ENCODE results near the gene SORCS1.

DNA sequence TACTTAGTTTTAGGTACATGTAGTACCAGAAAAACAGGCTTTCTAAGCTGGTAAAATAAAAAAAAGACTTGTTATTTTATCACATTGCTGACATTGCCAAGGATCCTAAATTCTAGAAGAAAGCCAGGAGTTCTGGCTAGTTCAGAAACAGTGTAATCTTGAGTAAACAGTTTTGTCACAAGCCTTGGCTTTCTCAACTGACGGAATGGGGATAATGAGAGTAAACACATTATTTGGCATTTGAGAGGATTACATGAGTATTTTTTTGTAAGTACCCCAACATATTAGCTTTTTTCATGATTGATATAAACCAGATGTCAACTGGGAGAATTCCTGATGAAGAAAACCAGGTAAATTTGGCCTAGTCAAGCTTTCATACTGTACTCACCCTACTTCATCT, 269.8 kb downstream of the SORCS1 start:
- TF ChIP-seq, protein P1, sequence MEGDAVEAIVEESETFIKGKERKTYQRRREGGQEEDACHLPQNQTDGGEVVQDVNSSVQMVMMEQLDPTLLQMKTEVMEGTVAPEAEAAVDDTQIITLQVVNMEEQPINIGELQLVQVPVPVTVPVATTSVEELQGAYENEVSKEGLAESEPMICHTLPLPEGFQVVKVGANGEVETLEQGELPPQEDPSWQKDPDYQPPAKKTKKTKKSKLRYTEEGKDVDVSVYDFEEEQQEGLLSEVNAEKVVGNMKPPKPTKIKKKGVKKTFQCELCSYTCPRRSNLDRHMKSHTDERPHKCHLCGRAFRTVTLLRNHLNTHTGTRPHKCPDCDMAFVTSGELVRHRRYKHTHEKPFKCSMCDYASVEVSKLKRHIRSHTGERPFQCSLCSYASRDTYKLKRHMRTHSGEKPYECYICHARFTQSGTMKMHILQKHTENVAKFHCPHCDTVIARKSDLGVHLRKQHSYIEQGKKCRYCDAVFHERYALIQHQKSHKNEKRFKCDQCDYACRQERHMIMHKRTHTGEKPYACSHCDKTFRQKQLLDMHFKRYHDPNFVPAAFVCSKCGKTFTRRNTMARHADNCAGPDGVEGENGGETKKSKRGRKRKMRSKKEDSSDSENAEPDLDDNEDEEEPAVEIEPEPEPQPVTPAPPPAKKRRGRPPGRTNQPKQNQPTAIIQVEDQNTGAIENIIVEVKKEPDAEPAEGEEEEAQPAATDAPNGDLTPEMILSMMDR (IDR thresholded peaks at IDR 0.05; ENCODE audit: low read depth, low read length, poor library complexity, severe bottlenecking) = no peak
- TF ChIP-seq EZH2phosphoT487 (IDR thresholded peaks at IDR 0.05; ENCODE audit: borderline replicate concordance, low read length) = no peak
